Choroid plexus epithelial cell (primary cell): ENCODE measurements around the gene BTBD9.

Source experiments
- DNase-seq: peaks from one replicate; pipeline ENCODE4 v3.0.0-alpha.2; 2010; ENCODE audit warnings: low read depth
- H3K4me3 ChIP-seq: 2 replicates; pipeline ENCODE4 v1.5.1; 2011; ENCODE audit warnings: low read depth, mild to moderate bottlenecking, control low read depth, low read length, moderate library complexity
- TF ChIP-seq, protein P1 (sequence below): conservative IDR thresholded peaks from 2 replicates; pipeline ENCODE4 v1.5.1; 2011; ENCODE audit warnings: low read depth, mild to moderate bottlenecking, control low read depth, inconsistent platforms, low read length, moderate library complexity

BTBD9 gene

DNA sequence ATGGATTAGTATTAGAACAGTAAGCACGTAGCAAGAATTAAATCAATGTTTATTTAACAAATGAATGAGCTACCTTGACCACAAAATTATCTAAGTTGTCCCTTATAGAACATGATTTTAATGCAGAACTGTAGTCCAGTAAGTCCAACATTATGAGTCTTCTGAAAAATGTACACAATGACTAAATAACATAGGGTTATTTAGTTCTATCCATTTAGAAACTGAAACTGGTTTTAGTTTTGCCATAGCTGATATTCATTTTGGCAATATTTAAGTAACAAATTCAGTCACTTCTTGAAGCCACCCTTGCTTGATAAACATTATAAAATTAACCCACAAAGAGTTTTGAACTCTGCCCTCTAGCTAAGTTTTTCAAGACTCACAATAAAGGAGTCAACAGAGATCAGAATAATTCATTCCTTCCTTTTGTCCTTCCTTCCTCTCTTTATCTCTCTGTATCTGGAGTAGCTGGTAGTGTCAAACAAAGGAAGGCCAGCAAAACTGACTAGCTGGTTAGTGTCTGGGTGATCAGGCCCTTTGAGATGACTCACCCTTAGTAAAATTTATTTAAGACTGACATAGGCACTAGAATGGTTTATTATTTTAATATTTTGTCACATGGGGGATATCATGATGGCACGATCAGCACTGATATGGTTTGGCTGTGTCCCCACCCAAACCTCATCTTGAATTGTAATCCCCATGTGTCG lies 115.1 kb downstream of the BTBD9 start:
- DNase-seq, result no peak
- H3K4me3 ChIP-seq, result no peak overlapping the region
- TF ChIP-seq, protein P1, sequence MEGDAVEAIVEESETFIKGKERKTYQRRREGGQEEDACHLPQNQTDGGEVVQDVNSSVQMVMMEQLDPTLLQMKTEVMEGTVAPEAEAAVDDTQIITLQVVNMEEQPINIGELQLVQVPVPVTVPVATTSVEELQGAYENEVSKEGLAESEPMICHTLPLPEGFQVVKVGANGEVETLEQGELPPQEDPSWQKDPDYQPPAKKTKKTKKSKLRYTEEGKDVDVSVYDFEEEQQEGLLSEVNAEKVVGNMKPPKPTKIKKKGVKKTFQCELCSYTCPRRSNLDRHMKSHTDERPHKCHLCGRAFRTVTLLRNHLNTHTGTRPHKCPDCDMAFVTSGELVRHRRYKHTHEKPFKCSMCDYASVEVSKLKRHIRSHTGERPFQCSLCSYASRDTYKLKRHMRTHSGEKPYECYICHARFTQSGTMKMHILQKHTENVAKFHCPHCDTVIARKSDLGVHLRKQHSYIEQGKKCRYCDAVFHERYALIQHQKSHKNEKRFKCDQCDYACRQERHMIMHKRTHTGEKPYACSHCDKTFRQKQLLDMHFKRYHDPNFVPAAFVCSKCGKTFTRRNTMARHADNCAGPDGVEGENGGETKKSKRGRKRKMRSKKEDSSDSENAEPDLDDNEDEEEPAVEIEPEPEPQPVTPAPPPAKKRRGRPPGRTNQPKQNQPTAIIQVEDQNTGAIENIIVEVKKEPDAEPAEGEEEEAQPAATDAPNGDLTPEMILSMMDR, result no peak

DNA sequence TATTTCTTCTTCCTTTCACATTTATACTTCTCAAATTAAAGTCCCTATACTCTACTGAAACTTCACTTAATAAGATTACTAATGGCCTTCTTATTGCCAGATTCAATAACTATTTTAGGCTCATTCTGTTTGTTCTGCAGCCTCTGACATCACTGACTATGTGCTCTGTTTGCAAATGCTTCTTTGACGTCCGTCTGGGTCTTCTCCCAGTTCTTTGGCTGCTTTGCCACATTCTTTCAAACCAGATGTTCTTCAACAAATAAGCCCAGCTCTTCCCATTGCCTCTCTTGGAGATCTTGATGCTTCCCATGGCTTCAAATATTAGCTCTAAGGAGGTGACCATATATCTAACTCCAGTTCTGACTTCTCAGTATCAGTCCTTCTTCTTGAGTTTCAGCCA lies 117.4 kb downstream of the BTBD9 start:
- TF ChIP-seq, protein P1, result no peak
- DNase-seq, result peak; percentile 84
- H3K4me3 ChIP-seq, result no peak overlapping the region

DNA sequence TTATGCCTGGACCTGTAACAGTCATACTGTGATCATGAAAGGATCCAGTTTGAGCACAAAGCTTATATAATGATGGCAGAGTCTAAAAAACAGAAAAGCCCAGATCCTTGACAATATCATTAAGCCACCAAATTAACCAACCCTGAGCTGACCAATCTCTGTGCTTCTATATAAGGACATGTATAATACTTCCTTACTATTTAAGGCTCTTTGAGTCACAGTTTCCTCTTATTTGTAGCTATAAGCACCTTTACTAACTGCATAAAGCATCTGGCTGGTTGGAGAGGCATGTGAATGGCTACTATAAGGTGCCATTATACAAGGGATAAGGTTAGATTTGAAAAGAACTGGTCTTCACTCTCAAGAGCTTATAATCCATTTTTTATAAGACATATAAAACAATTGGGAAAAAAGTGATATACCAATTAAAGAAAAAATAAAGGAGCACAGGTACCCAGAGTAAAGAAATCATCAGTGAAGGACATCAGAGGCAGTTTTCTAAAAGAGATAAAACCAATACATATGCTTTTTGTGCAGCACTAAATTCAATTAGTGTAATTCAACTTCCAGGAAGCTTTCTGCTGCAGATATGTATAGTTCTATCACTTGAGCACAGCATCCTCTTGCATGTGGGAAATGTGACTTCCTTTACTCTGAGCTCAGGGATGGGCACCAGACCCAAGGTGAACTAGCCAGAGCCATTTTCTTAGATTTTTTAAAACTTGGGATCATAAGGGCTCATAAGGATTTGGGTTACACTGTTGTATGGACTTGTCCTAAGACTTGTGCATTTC lies 121.0 kb downstream of the BTBD9 start:
- no peak overlapping the region for H3K4me3 ChIP-seq
- TF ChIP-seq, protein P1, result no peak
- DNase-seq, result no peak

GRCh38 chr6:38517005-38517404 lies 122.7 kb downstream of the BTBD9 start:
- peak; percentile 37 for DNase-seq
- H3K4me3 ChIP-seq, result no peak overlapping the region
- TF ChIP-seq, protein P1, result no peak

DNA sequence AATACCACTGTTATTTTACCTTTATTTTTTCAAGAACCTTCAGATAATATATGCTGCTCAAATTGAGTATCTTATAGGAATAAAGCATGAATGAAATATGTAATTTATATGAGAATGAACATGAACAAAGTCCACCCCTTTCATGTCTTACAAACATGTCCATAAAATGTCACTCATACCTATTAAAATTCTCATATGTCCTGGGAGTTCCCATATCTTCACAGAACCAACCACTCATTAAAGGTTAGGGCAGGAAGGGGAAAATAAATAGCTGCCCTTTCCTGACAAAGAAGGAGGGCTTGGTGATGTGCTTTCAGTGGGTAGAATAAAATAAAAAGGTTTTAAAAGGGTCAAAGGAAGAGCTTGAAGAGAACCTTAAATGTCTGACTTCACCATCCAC lies 125.3 kb downstream of the BTBD9 start:
- H3K4me3 ChIP-seq, result no peak overlapping the region
- TF ChIP-seq, protein P1, result no peak

DNA sequence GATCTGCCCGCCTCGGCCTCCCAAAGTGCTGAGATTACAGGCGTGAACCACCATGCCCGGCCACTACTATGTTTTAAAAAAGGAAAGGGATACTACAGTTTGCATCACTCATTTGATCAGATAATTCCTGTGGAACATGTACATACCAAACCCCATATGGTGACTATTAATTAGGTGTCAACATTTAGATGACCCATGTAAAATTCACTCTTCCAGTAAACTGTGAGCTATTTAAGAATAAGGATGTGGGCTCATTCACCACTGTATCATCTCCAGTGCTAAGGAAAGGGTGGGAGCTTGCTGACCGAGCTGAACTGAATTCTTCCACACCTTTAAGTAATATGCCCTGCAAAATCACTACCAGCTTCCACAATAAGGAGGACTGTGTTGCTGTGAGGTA lies 127.5 kb downstream of the BTBD9 start:
- H3K4me3 ChIP-seq, result no peak overlapping the region
- TF ChIP-seq, protein P1, result no peak
- no peak for DNase-seq

More for the DNA sequence above, 125.3 kb downstream of the BTBD9 start:
- DNase-seq, result no peak
